ENCODE measurements around the gene PRTG. TPM values are rescaled to one million over a fixed set of nuclear protein-coding genes. Genes with fewer than 3 reads are reported as not detected.
"Not testable (repeated sequence)": the region's sequence is repeated elsewhere in the genome, so short reads cannot be mapped to it uniquely, and the experiment has no call there.

Gene PRTG
- total RNA-seq, 2 donors from 2014 or later, result not detected

GRCh38 chr15:55714064-55714463 is 28.9 kb downstream of the PRTG start:
- DNase-seq (ENCODE audit: low spot score in 2 of 2), result no peak
- H3K9me3 Mint-ChIP-seq, result no peaks in the 10 kb centered on the region
- no peak overlapping the region for H3K27ac Mint-ChIP-seq
- H3K36me3 Mint-ChIP-seq, result no peaks in the 10 kb centered on the region
- no peak for ATAC-seq

GRCh38 chr15:55712363-55712762 is 30.6 kb downstream of the PRTG start:
- no peak overlapping the region for H3K27ac Mint-ChIP-seq
- DNase-seq (ENCODE audit: low spot score in 2 of 2) (no peak), ATAC-seq (no peak)
- H3K9me3 Mint-ChIP-seq, result no peaks in the 10 kb centered on the region
- no peaks in the 10 kb centered on the region for H3K36me3 Mint-ChIP-seq

GRCh38 chr15:55710286-55710685 is 32.7 kb downstream of the PRTG start:
- no peaks in the 10 kb centered on the region for H3K9me3 Mint-ChIP-seq
- H3K36me3 Mint-ChIP-seq, result no peaks in the 10 kb centered on the region
- DNase-seq (ENCODE audit: low spot score in 2 of 2) (no peak), ATAC-seq (no peak)
- no peak overlapping the region for H3K27ac Mint-ChIP-seq

GRCh38 chr15:55709458-55709857 is 33.5 kb downstream of the PRTG start:
- H3K9me3 Mint-ChIP-seq, result no peaks in the 10 kb centered on the region
- H3K36me3 Mint-ChIP-seq, result no peaks in the 10 kb centered on the region
- H3K27ac Mint-ChIP-seq, result no peak overlapping the region
- ATAC-seq (no peak), DNase-seq (ENCODE audit: low spot score in 2 of 2) (no peak)

- no peak overlapping the region for H3K27ac Mint-ChIP-seq
- ATAC-seq (no peak), DNase-seq (ENCODE audit: low spot score in 2 of 2) (no peak)
- no peaks in the 10 kb centered on the region for H3K9me3 Mint-ChIP-seq
- H3K36me3 Mint-ChIP-seq, result no peaks in the 10 kb centered on the region
These were observed 34.2 kb downstream of the PRTG start for GRCh38 chr15:55708720-55709119.

GRCh38 chr15:55707951-55708350 is 35.0 kb downstream of the PRTG start:
- H3K27ac Mint-ChIP-seq, result no peak overlapping the region
- no peaks in the 10 kb centered on the region for H3K36me3 Mint-ChIP-seq
- H3K9me3 Mint-ChIP-seq, result no peaks in the 10 kb centered on the region
- ATAC-seq (no peak), DNase-seq (ENCODE audit: low spot score in 2 of 2) (no peak)

GRCh38 chr15:55707518-55707917 is 35.4 kb downstream of the PRTG start:
- Mint-ChIP-seq H3K36me3 (no peaks in the 10 kb centered on the region), H3K9me3 (no peaks in the 10 kb centered on the region), H3K27ac (no peak overlapping the region)
- no peak for DNase-seq (ENCODE audit: low spot score in 2 of 2)
- ATAC-seq, result no peak

GRCh38 chr15:55703873-55704301 is 39.1 kb downstream of the PRTG start:
- H3K27ac Mint-ChIP-seq, result no peak overlapping the region
- no peaks in the 10 kb centered on the region for H3K36me3 Mint-ChIP-seq
- DNase-seq (ENCODE audit: low spot score in 2 of 2), result no peak
- ATAC-seq, result no peak
- no peaks in the 10 kb centered on the region for H3K9me3 Mint-ChIP-seq

GRCh38 chr15:55700876-55701275 is 42.1 kb downstream of the PRTG start:
- DNase-seq (ENCODE audit: low spot score in 2 of 2), result no peak
- Mint-ChIP-seq H3K9me3 (no peaks in the 10 kb centered on the region), H3K27ac (no peak overlapping the region), H3K36me3 (no peaks in the 10 kb centered on the region)
- ATAC-seq, result peak in 1 of 2 donors; percentile 87

- Mint-ChIP-seq H3K27ac (no peak overlapping the region), H3K9me3 (no peaks in the 10 kb centered on the region), H3K36me3 (no peaks in the 10 kb centered on the region)
- DNase-seq (ENCODE audit: low spot score in 2 of 2) (no peak), ATAC-seq (peak in 1 of 2 donors; percentile 57)
These were observed 44.3 kb downstream of the PRTG start for GRCh38 chr15:55698653-55699052.

GRCh38 chr15:55696221-55696620 is 46.7 kb downstream of the PRTG start:
- ATAC-seq (no peak), DNase-seq (ENCODE audit: low spot score in 2 of 2) (no peak)
- no peaks in the 10 kb centered on the region for H3K9me3 Mint-ChIP-seq
- no peaks in the 10 kb centered on the region for H3K36me3 Mint-ChIP-seq
- H3K27ac Mint-ChIP-seq, result no peak overlapping the region

GRCh38 chr15:55695432-55695831 is 47.5 kb downstream of the PRTG start:
- Mint-ChIP-seq H3K27ac (no peak overlapping the region), H3K36me3 (no peaks in the 10 kb centered on the region), H3K9me3 (no peaks in the 10 kb centered on the region)
- ATAC-seq, result no peak
- DNase-seq (ENCODE audit: low spot score in 2 of 2), result no peak

- Mint-ChIP-seq H3K36me3 (no peaks in the 10 kb centered on the region), H3K27ac (no peak overlapping the region), H3K9me3 (no peaks in the 10 kb centered on the region)
- DNase-seq (ENCODE audit: low spot score in 2 of 2) (no peak), ATAC-seq (peak in 1 of 2 donors; percentile 71)
These were observed 48.3 kb downstream of the PRTG start for GRCh38 chr15:55694652-55695150.

GRCh38 chr15:55693116-55693515 is 49.8 kb downstream of the PRTG start:
- H3K9me3 Mint-ChIP-seq; H3K27ac Mint-ChIP-seq; H3K36me3 Mint-ChIP-seq; ATAC-seq; DNase-seq (ENCODE audit: low spot score in 2 of 2): not testable (repeated sequence)

GRCh38 chr15:55687792-55688191 is 55.2 kb downstream of the PRTG start:
- ATAC-seq (no peak), DNase-seq (ENCODE audit: low spot score in 2 of 2) (no peak)
- Mint-ChIP-seq H3K36me3 (no peaks in the 10 kb centered on the region), H3K27ac (no peak overlapping the region), H3K9me3 (no peaks in the 10 kb centered on the region)

GRCh38 chr15:55685286-55685685 is 57.7 kb downstream of the PRTG start:
- peak in 1 of 2 donors; percentile 56 for ATAC-seq
- no peaks in the 10 kb centered on the region for H3K36me3 Mint-ChIP-seq

GRCh38 chr15:55683376-55683775 is 59.6 kb downstream of the PRTG start:
- DNase-seq (ENCODE audit: low spot score in 2 of 2) (no peak), ATAC-seq (no peak)
- no peaks in the 10 kb centered on the region for H3K9me3 Mint-ChIP-seq
- no peak overlapping the region for H3K27ac Mint-ChIP-seq
- H3K36me3 Mint-ChIP-seq, result no peaks in the 10 kb centered on the region

More at GRCh38 chr15:55685286-55685685, 57.7 kb downstream of the PRTG start:
- Mint-ChIP-seq H3K9me3 (no peaks in the 10 kb centered on the region), H3K27ac (no peak overlapping the region)
- no peak for DNase-seq (ENCODE audit: low spot score in 2 of 2)

- no peaks in the 10 kb centered on the region for H3K36me3 Mint-ChIP-seq
- DNase-seq (ENCODE audit: low spot score in 2 of 2) (no peak), ATAC-seq (peak in 1 of 2 donors; percentile 82)
- no peak overlapping the region for H3K27ac Mint-ChIP-seq
- no peaks in the 10 kb centered on the region for H3K9me3 Mint-ChIP-seq
These were observed 61.3 kb downstream of the PRTG start for GRCh38 chr15:55681631-55682030.

- DNase-seq (ENCODE audit: low spot score in 2 of 2) (no peak), ATAC-seq (no peak)
- Mint-ChIP-seq H3K36me3 (no peaks in the 10 kb centered on the region), H3K27ac (no peak overlapping the region), H3K9me3 (no peaks in the 10 kb centered on the region)
These were observed 66.4 kb downstream of the PRTG start for GRCh38 chr15:55676507-55676906.
